Measurements from ENCODE around the gene NRF1.

NRF1 gene

GRCh38 chr7:129764247-129765084 is 152.9 kb downstream of the NRF1 start:
- POLR2A ChIA-PET, result no interaction called here
- no peak for TF ChIP-seq CTCF (IDR thresholded peaks at IDR 0.05; ENCODE audit: insufficient read depth, low read length, missing control alignments)
- CTCF ChIA-PET, result no interaction called here
- no peak for DNase-seq (ENCODE audit: low read depth, low spot score)
- no peak overlapping the region for H3K4me3 ChIP-seq (ENCODE audit: low read depth, low read length)

- DNase-seq (ENCODE audit: low read depth, low spot score), result no peak
- TF ChIP-seq CTCF (IDR thresholded peaks at IDR 0.05; ENCODE audit: insufficient read depth, low read length, missing control alignments), result no peak
- ChIA-PET CTCF (no interaction called here), POLR2A (no interaction called here)
- H3K4me3 ChIP-seq (ENCODE audit: low read depth, low read length), result no peak overlapping the region
Measured at GRCh38 chr7:129765352-129765751, 153.8 kb downstream of the NRF1 start.

GRCh38 chr7:129767120-129768015 is 155.8 kb downstream of the NRF1 start:
- no peak overlapping the region for H3K4me3 ChIP-seq (ENCODE audit: low read depth, low read length)
- POLR2A ChIA-PET, result interaction anchor here (0.6 kb wide), 1 partner anchor 11 kb away, joined by 3 read pairs; no protein-coding TSS in a partner anchor
- TF ChIP-seq CTCF (IDR thresholded peaks at IDR 0.05; ENCODE audit: insufficient read depth, low read length, missing control alignments), result no peak
- no peak for DNase-seq (ENCODE audit: low read depth, low spot score)
- CTCF ChIA-PET, result interaction anchor here (0.7 to 1.4 kb wide), 4 partner anchors 10 to 123 kb away, joined by 3 to 4 read pairs (median 4); no protein-coding TSS in a partner anchor

- DNase-seq (ENCODE audit: low read depth, low spot score), result no peak
- no peak for TF ChIP-seq CTCF (IDR thresholded peaks at IDR 0.05; ENCODE audit: insufficient read depth, low read length, missing control alignments)
- CTCF ChIA-PET, result no interaction called here
- no peak overlapping the region for H3K4me3 ChIP-seq (ENCODE audit: low read depth, low read length)
- POLR2A ChIA-PET, result no interaction called here
Measured at GRCh38 chr7:129768614-129769399, 157.3 kb downstream of the NRF1 start.

GRCh38 chr7:129769400-129769774 is 157.9 kb downstream of the NRF1 start:
- POLR2A ChIA-PET, result no interaction called here

More at GRCh38 chr7:129769400-129769774, 157.9 kb downstream of the NRF1 start:
- no peak for DNase-seq (ENCODE audit: low read depth, low spot score)
- TF ChIP-seq CTCF (IDR thresholded peaks at IDR 0.05; ENCODE audit: insufficient read depth, low read length, missing control alignments), result no peak
- no peak overlapping the region for H3K4me3 ChIP-seq (ENCODE audit: low read depth, low read length)
- CTCF ChIA-PET, result no interaction called here

Data from AG04449 (cell line).